HG03575 (cell line): ENCODE measurements around the gene ACBD5.
"Not testable (repeated sequence)": the region's sequence is repeated elsewhere in the genome, so short reads cannot be mapped to it uniquely, and the experiment has no call there.

Source experiments
- ATAC-seq: cut with Tn5 transposase; IDR thresholded peaks from one replicate; pipeline ENCODE4 v1.9.1; 2021; ENCODE audit not compliant: unreplicated experiment, insufficient number of reproducible peaks, low FRiP score; ENCODE audit errors: extremely low read depth

Gene ACBD5

GRCh38 chr10:27240212-27241009 is at the start of gene ACBD5:
Gene ACBD5, minus strand, starts transcription at chr10:27240797. Its CDS starts 109 bp downstream, at chr10:27240688.
- no peak for ATAC-seq

- no peak for ATAC-seq
Observed at GRCh38 chr10:27285093-27285492, 44.5 kb upstream of the ACBD5 start.

GRCh38 chr10:27276581-27276980 is 36.0 kb upstream of the ACBD5 start:
- ATAC-seq = no peak

GRCh38 chr10:27266025-27266424 is 25.4 kb upstream of the ACBD5 start:
- not testable (repeated sequence) for ATAC-seq

- ATAC-seq = not testable (repeated sequence)
Observed at GRCh38 chr10:27262788-27263187, 22.2 kb upstream of the ACBD5 start.

GRCh38 chr10:27258838-27259812 is 18.5 kb upstream of the ACBD5 start:
- ATAC-seq = no peak

- ATAC-seq = no peak
Observed at GRCh38 chr10:27258492-27258837, 17.9 kb upstream of the ACBD5 start.

- no peak for ATAC-seq
Observed at GRCh38 chr10:27256299-27257189, 15.9 kb upstream of the ACBD5 start.

- ATAC-seq = no peak
Observed at GRCh38 chr10:27253576-27253975, 13.0 kb upstream of the ACBD5 start.

GRCh38 chr10:27252267-27253000 is 11.8 kb upstream of the ACBD5 start:
- ATAC-seq = peak; percentile 73

GRCh38 chr10:27251554-27251953 is 11.0 kb upstream of the ACBD5 start:
- ATAC-seq = no peak

GRCh38 chr10:27248215-27248614 is 7.6 kb upstream of the ACBD5 start:
- ATAC-seq = no peak

- no peak for ATAC-seq
Observed at GRCh38 chr10:27247441-27247840, 6.8 kb upstream of the ACBD5 start.

GRCh38 chr10:27247006-27247405 is 6.4 kb upstream of the ACBD5 start:
- ATAC-seq = no peak

- ATAC-seq = no peak
Observed at GRCh38 chr10:27245836-27246235, 5.2 kb upstream of the ACBD5 start.

GRCh38 chr10:27244976-27245375 is 4.4 kb upstream of the ACBD5 start:
- ATAC-seq = no peak

- ATAC-seq = no peak
Observed at GRCh38 chr10:27242951-27243551, 2.5 kb upstream of the ACBD5 start.

GRCh38 chr10:27242473-27242950 is 1.9 kb upstream of the ACBD5 start:
- no peak for ATAC-seq
